OCI-LY1 (cell line): ENCODE measurements around the gene HOXC6.

Experiments used
- CTCF ChIP-seq: fragments of 200-600 bp; sonication (generic), shearing (Covaris generic); IDR thresholded peaks from 2 replicates; pipeline ENCODE4 v1.5.1; 2017; ENCODE audit warnings: mild to moderate bottlenecking, antibody characterized with exemption, low read length, moderate library complexity, mixed read lengths
- EZH2 ChIP-seq: fragments of 200-600 bp; sonication (generic), shearing (Covaris generic); IDR thresholded peaks from 2 replicates; pipeline ENCODE4 v1.8.0; 2017; ENCODE audit warnings: borderline replicate concordance, mixed run types, mild to moderate bottlenecking, antibody characterized with exemption, low read length, moderate library complexity, mixed read lengths

GRCh38 chr12:54005531-54005852 lies 22.7 kb upstream of the HOXC6 start:
- TF ChIP-seq CTCF (no peak), EZH2 (no peak)
